Measurements from ENCODE around the gene SIRT2. TPM values are rescaled to one million over a fixed set of nuclear protein-coding genes. Genes with fewer than 3 reads are reported as not detected.
A peak's percentile ranks its signal among the peaks of the same experiment; 100 is the strongest.

The SIRT2 gene
- total and polyA plus RNA-seq, 2 of the 13 experiments (the other 11 are each of a cell fraction or from before 2014, with no cell fraction given): 22.3 to 26.1 TPM

GRCh38 chr19:38851622-38852230, 47.7 kb downstream of the SIRT2 start (continued):
- TF ChIP-seq MEF2D (CRISPR knock-in tag; IDR thresholded peaks at IDR 0.05) (no peak), FOSL1 (CRISPR knock-in tag; IDR thresholded peaks at IDR 0.05; ENCODE audit: borderline replicate concordance) (no peak), ARNT2 (CRISPR knock-in tag; IDR thresholded peaks at IDR 0.05; ENCODE audit: low read depth) (no peak), MIER3 (CRISPR knock-in tag; IDR thresholded peaks at IDR 0.05; ENCODE audit: borderline replicate concordance) (peak; percentile 51; the same call in 1 of the 2 replicates), ZIK1 (CRISPR knock-in tag; IDR thresholded peaks at IDR 0.05; ENCODE audit: borderline replicate concordance, low read depth) (no peak), ZBTB10 (CRISPR knock-in tag; IDR thresholded peaks at IDR 0.05; ENCODE audit: borderline replicate concordance) (no peak), GRHL1 (CRISPR knock-in tag; conservative IDR thresholded peaks at IDR 0.05) (no peak), SSRP1 (CRISPR knock-in tag; IDR thresholded peaks at IDR 0.05) (no peak), ZBTB2 (CRISPR knock-in tag; IDR thresholded peaks at IDR 0.05; ENCODE audit: low read depth) (peak; percentile 94), ZFP1 (CRISPR knock-in tag; IDR thresholded peaks at IDR 0.05) (no peak), ZNF350 (CRISPR knock-in tag; IDR thresholded peaks at IDR 0.05; ENCODE audit: borderline replicate concordance, low read depth) (no peak), TBL1XR1 (IDR thresholded peaks at IDR 0.05; ENCODE audit: borderline replicate concordance, low read length, partially characterized antibody) (peak; percentile 13), BCL3 (CRISPR knock-in tag; IDR thresholded peaks at IDR 0.05) (no peak), REXO4 (CRISPR knock-in tag; IDR thresholded peaks at IDR 0.05; ENCODE audit: borderline replicate concordance) (no peak)
- TF ChIP-seq, protein P1, sequence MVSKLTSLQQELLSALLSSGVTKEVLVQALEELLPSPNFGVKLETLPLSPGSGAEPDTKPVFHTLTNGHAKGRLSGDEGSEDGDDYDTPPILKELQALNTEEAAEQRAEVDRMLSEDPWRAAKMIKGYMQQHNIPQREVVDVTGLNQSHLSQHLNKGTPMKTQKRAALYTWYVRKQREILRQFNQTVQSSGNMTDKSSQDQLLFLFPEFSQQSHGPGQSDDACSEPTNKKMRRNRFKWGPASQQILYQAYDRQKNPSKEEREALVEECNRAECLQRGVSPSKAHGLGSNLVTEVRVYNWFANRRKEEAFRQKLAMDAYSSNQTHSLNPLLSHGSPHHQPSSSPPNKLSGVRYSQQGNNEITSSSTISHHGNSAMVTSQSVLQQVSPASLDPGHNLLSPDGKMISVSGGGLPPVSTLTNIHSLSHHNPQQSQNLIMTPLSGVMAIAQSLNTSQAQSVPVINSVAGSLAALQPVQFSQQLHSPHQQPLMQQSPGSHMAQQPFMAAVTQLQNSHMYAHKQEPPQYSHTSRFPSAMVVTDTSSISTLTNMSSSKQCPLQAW (CRISPR knock-in tag; IDR thresholded peaks at IDR 0.05): 0 out of 2 replicates have a peak, but pooled peaks have one; percentile 13

Measured in HepG2 (cell line).